GM21786 (cell line): ENCODE measurements around the gene GCDH.
"Not testable (repeated sequence)": the region's sequence is repeated elsewhere in the genome, so short reads cannot be mapped to it uniquely, and the experiment has no call there.

Experiments used
- ATAC-seq: cut with Tn5 transposase; IDR thresholded peaks from one replicate; pipeline ENCODE4 v1.9.1; 2021; ENCODE audit not compliant: unreplicated experiment

Gene GCDH

DNA sequence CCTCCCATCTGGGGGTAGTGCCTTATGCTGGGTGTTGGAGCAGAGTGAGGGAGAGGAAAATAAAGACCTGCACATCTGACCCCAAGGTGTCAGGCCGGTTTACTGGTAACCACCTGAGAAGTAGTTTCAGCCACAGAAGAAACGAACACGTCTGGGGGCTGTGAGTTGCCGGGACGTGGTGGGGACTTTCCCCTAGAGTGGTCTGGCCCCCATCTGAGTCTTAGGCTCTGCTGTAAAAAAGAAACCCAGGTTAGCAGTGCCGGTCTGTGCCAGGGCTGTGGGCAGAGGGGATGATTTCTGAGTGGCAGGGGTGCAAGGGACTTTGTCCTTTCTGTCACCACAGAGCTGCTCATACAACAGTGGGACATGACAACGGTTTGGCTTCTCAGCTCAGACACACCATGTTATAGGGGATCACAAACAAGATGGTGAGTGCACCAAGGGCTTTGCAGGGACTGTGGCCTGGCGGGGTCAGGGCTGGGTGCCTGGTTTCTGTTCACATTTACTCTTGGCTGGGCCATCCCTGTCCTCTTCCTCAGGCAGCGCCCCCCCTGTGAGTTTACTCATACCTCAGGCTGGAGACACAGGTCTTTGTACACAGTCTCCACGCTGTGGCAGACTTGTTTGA lies 9.0 kb downstream of the GCDH start:
- peak; percentile 84 for ATAC-seq

DNA sequence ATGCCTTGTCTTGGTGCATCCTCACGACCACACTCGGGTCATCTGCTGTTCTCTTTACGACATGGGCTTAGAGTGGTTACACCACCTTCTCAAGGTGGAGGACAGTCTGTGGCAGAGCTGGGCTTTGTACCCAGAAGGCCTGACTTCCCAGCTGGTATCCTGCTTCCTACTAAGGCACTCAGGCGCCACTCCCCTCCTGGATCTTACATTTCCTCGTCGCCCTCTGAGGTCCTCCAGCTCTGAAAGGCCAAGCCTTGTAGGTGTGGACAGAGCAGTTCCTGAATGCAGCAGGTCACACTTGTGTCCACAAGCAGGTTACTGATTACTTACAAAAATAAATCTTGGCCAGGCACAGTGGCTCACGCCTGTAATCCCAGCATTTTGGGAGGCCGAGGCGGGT lies 16.2 kb downstream of the GCDH start:
- no peak for ATAC-seq

DNA sequence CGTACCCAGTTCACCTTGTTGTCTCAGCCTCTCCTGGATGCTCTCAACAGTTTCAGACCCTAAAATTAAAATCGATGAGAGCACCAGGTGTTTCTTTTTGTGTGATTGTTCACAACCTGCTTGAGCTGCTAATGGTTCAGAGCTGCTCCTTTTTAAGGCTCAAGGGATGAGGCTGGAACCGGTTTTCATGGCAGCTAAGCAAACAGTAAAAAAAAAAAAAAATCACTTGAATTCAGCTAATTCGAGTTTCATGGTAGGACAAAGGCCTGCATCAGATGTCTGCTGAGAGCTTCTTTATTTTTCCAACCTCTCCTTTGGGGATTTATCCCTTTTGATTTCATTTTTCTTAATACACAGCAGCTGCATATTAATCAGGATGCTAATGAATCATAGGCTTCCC lies 21.6 kb downstream of the GCDH start:
- ATAC-seq = no peak

DNA sequence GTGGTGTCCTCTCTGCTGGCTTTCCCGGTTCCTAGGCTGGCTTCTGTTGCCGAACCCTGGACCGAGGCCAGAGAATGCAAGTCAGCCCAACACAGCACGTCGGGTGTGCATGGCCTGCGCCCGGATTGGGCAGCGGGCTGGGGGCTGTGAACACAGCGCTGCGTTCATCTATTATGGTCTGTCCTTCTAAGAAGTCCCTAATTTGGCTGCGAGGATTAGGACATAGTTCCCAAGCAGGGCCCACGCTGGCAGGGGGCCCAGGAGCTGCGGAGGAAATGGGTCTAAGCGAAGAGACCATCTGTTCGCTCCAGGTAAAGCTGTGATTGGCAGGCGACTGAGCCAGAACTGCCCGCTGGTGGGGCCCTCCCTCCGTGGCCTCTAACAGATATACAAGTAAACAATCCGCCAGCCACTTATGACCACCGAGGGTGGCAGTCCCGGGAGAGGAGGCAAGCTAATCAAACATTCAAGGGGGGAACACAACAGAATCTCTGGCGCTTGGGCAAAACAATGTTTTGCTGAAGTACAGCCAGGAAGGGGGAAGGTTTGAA lies 22.1 kb downstream of the GCDH start:
- no peak for ATAC-seq

DNA sequence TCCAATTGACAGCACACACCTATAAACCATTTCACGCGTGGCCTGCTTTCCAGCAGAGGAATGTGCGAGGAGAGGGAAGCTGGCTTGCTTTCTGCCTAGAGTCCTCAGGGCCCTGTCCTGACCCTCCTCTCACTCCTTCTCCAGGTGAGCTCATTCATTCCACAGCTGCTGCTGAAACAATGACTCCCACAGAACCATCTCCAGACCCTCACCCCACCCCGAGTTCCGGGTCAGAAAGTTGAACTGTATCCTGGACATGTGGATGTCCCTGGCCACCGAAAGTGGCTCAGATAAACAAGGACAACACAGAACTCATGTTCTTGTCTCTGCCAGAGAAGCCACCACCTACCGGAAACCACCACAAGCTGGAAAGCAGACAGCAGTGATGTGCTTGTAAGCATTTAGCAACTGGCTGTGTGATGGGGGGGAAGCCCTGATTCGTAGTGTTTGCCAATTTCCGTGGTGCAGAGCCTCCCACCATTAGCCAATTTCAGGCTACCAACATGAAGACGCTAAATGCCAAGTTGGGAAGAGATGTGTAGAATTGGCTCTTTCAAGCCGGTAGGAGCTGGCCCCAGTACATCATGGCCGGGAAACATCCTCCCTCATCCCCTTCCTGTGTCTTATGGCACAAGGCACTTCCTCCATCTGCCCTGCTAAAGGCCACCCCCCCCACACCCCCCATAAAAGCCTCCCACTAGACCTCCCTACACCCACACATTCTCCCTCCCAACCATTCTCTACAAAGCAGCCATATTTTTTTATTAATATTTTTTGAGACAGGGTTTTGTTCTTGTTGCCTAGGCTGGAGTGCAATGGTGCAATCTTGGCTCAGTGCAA lies 23.1 kb downstream of the GCDH start:
- no peak for ATAC-seq

DNA sequence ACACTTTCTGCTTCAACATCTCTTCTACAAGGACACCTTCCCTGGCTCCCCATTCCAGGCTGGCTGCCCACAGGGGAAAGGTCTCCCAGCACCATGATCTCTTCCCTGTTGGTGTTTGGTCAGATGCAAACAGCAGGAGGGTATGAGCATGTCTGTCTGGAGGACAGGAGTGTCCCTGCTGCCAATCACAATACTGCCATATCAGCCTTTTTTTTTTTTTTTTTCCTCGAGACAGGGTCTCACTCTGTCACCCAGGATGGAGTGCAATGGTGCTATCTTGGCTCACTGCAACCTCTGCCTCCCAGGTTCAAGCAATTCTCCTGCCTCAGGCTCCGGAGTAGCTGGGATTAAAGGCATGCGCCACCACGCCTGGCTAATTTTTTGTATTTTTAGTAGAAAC lies 24.9 kb downstream of the GCDH start:
- not testable (repeated sequence) for ATAC-seq

DNA sequence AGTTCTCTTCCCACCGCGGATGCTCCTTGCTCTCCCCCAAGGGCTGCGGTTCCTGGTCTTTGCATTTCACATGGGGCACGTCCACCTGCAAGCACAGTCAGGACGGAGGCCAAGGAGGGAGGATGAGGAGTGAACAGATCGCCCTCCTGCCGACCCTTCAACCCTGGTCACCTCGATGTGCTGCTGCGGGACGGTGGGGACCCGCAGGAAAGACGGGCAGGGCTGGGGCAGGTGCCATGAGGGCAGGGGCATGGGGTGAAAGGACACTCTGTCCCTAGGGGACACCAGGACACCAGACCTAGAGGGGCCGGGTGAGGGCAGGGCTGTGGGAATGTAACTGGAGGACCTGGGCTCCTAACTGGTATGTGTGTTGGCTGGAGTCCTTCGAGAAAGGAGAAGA lies 27.3 kb downstream of the GCDH start:
- no peak for ATAC-seq

DNA sequence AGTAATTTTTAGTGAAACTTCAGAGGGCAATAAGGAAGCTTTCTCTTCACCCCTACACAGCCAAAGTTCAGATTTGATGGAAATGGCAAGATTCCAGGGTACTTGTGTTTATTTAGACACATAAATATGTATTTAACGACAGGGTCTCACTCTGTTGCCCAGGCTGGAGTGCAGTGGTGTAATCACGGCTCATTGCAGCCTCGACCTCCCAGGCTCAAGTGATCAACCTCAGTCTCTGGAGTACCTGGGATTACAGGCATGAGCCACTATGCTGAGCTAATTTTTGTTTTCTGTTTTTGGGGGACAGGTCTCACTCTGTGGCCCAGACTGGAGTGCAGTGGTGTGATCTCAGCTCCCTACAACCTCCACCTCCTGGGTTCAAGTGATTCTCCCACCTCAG lies 30.1 kb downstream of the GCDH start:
- ATAC-seq = no peak

DNA sequence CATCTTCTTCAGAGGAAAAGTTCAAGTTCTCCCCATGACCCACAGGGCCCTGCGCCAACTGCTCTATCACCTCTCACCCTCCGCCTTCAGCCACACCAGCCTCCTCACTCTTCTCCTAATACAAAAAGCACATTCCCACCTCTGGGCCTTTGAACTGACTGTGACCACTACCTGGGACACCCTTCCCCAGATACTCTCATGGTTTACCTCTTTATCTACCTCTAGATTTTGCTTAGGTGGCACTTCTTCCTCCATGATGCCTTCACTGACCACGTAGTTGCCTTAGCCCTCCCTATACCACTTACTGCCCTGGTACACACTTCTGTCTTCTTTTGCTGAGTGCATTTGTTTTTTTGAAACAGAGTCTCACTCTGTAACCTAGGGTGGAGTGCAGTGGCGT lies 32.0 kb downstream of the GCDH start:
- no peak for ATAC-seq

DNA sequence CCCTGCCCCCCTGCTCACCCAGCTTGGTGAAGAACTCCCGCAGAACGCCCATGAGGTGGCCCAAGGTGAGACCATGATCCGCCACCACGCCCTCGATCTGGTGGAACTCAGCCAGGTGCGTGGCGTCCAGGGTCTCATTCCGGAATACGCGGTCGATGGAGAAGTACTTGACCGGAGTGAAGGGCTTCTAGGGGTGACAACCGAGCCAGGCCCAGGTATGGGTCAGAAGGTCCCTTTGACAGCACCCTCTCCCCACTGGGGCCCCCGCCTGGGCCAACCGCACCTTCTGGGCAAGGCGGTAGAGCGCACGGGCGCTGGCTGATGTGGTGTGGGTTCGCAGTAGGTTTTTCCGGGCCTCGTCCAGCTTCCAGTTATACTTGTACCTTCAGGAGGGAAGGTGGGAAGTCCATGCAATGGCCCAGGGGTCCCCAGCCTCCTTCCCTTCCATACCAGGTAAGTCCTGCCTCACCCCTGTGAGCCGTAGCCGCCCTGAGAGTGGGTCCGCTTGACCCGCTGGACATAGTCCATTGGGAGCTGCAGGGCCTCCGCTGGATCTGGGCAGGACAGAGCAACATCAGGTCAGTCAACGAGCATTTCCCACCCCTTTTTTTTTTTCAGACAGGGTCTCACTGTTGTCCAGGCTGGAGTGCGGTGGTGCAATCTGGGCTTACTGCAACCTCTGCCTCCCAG lies 33.8 kb downstream of the GCDH start:
- no peak for ATAC-seq

DNA sequence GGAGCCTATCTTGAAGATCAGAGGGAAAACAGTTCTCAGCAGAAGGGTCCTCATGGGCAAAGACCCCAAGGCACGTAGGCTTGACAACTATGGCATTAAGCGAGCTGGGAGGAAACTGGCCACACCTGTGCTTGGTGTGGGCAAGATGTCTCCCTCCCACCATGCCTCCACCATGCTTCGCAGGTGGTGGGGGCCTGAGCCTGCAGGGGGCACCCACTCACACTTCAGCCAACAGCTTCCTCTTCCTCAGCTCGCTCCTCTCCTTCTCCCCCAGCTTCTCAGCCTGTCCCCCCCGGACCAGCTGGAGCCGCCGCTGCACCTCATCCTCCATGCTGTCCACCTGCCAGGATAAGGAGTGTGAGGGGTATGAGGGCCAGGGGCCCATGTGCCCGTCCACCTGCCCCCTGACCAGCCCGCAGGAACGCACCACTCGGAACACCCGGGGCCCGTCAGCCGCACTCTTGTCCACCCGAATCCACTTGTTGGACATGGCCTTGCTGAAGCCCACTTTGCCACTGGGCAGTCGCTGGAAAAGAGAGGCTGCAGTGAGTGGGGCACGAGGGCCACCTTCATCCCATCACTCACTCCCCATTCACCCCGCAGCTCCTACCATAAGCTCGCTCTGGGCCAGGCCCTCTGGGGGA lies 39.2 kb downstream of the GCDH start:
- ATAC-seq = no peak

DNA sequence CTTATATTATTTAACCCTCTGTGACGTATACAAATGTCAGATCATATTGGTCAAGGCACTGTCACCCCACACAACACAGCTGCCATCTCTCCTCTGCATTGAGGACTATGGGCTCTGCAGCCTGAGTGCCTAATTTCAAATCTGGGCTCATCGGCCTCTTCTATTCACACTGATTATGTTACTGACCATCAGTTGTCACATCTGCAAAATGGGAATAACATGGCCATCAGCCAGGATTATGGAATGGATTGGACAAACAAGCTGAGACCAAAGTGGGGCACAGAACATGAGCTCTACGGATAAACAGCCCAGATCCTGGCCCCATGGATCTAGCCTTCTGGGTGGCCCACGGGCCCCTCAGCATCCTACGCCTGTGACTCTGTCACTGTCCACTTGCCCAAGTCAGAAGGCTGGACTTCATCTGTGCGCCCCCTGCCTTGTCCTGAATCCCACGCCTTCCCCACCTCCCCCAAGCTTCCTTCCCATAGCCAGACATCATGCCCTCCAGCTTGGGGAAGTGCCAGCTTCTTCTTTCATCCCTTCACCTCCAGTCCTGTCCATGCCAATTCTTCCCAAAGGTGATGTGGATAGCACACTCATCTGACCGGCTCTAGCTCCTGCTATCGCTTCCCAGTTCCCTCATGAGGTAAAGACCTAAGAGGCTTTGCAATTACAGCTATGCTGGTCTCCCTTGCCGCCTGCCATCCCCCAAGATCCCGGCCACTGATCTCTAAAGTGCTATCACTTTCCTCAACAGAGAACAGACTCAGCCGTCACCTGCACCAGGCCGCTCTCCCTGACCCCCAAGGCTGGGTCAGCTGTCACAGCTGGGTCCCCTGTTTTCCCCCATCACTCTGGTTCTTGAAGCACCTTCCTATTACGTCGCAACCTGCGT lies 41.7 kb downstream of the GCDH start:
- ATAC-seq = no peak

DNA sequence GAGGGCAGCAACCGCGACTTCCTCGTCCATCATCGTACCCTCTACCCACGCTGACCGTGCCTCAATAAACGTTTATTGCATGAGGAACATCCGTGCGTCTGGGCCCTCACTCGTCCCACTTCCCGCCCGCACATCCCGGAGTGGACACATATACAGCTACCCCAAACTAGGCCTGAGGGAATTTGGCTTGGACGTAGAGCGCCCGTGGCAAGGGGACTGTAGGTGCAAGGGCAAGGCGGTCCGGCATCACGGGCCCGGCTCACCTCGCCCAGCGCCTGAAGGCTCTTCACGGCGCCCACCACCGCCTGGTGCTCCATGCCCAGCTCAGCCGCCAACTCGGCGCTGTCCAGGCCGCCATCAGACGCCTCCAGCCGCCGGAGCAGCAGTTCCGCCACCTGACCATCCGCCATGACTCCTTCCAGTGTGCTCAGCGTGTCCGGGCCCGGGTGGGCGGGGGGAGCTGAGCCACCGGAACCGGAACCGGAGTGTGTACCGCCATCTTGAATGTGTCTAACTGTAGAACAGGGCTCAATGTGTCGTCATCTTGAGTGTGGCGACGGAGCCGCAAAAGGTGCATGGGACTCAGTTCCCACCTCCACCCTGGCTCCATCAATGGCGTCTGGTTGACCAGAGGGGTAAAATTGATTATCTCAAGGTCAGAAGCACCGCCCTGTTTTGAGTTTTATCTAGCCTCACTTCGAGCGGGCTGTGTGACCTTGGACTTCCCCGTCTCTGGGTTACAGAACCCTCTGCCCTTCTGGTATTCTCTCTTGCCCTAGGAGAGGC lies 42.5 kb downstream of the GCDH start, which contains the start of gene FARSA:
Gene FARSA (minus strand): TSS at position 425 of the 786 bp plus-strand sequence. CDS start 15 bp downstream, at position 410.
- ATAC-seq = no peak

DNA sequence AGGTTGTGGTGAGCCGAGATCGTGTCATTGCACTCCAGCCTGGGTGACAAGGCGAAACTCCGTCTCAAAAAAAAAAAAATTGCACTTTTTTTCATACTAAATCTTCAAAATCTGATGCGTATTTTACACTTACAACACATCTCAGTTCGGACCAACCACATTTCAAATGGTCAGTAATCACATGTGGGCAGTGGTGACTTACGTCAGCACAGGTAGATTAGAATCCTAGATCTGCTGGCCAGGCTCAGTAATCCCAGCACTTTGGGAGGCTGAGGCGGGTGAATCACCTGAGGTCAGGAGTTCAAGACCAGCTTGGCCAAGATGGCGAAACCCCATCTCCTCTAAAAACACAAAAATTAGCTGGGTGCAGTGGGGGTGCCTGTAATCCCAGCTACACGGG lies 44.1 kb downstream of the GCDH start:
- ATAC-seq = no peak

DNA sequence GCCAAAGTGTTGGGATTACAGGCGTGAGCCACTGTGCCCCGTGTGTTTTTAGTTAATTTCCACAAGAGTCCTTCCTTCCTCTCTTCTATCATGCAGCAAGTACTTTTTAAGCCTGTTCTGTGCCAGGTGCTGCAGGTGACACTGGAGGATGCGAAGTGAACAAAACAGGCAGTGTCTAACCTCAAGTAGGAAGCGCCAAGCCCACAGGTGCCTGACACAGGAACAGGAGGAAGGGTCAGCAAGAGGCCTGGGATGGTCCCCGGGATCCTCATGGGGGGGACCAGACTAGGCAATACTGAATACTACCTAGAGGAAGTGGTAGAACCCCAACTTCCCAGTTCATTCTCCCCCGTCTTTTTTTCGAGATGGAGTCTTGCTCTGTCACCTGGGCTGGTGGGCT lies 45.6 kb downstream of the GCDH start:
- ATAC-seq = no peak

DNA sequence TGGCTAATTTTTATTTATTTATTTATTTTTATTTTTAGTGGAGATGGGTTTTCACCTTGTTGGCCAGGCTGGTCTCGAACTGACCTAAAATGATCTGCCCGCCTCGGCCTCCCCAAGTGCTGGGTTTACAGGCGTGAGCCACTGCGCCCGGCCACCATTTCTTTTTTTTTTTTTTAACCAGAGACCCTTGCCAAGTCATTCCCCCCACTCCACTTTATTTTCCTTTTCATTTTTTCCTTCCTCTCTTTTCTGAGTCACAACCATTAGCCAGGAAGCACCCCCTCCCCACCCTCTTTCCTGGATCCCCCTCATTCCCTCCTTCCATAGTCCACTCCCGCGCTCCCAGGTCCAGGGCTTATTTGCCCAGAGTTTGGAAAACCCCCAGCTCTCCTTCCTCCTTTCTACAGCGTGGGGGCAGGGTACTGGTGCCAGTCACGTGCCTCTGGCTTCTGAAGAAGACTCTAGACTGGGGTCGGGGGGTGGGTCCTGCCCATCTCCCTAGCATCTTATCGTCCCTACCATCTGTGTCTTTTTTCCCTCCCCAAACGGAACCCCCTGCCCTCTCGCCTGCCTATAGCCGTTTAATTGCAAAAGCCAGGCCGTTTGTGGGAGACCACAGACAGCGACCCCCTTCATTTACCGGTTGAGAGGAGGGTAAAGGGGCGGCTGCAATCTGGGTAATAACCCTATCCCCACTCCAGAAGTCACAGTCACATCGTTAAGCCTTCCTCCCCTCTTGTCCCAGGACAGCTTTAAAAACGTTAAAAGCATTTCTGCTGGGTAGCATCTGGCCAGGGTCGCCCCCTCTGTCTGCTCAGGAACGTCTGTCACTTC lies 46.4 kb downstream of the GCDH start:
- no peak for ATAC-seq

DNA sequence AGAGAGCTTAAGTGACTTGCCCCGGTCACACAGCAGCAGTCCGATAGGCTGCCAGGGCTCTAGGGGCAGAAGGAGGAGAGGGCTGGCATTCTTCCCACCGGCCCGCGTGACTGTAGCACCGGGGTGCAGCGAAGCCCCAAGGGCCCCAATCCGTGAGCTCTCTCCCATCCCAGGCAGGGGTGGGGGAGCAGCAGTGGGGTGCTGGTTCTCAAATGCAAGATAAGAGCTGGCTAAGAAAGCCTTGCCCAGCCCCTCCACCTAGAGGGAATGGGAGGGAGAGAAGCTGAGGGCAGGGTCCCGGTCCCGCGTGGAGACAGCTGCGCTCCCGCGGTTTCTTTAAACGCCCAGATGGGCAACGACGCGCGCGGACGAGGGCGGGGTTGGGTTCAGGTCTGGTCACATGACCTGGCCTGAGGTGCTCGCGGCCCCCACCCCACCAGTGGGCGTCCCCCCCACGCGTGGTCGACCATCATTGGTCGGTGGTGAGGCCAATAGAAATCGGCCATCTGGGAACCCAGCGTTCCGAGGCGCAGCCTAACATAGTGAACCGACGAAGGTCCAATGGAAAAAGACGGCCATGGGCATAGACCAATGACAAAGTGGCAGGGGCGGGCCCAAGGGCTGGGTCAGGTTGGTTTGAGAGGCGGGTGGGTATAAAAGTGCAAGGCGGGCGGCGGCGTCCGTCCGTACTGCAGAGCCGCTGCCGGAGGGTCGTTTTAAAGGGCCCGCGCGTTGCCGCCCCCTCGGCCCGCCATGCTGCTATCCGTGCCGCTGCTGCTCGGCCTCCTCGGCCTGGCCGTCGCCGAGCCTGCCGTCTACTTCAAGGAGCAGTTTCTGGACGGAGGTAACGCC lies 47.2 kb downstream of the GCDH start, which contains the start of gene CALR:
Gene CALR (plus strand): TSS at position 683 of the 852 bp plus-strand sequence. CDS start 71 bp downstream, at position 754.
- ATAC-seq = peak; percentile 84
